K562 (cell line): Measurements from ENCODE around the gene HGFAC. TPM values are rescaled to one million over a fixed set of nuclear protein-coding genes. Genes with fewer than 3 reads are reported as not detected.

Experiments used
- ATAC-seq: fragments of 200-7000 bp; cut with Tn5 transposase; 3 replicates; pipeline ENCODE4 v1.9.1; 2020; ENCODE audit warnings: moderate library complexity
- BruUV-seq: library from RNA; stranded (reverse); fragments of 400-500 nt; replicated peaks from 2 replicates; lab custom pipeline; 2021; lab: Mats Ljungman, UMichigan
- CTCF ChIA-PET: fragments of 300-600 bp; formaldehyde crosslinking; extraction: SDS; loops from one replicate; lab custom pipeline; 2021; ENCODE audit warnings: low intra/inter-chr PET ratio; lab: Yijun Ruan, JAX
- POLR2A ChIA-PET: fragments of 300-600, 350-650 bp; sonication (Branson Sonifier 250); formaldehyde crosslinking; extraction: SDS; loops from one replicate; lab custom pipeline; 2021; ENCODE audit warnings: antibody characterized with exemption, inconsistent platforms; lab: Yijun Ruan, JAX
- DNase-seq, 4 experiments: peaks; one replicate each; pipeline versions ENCODE4 v3.0.0 to v3.0.0-alpha.2; 2011 to 2018; ENCODE audit warnings: low spot score in 3 of 4, mixed read lengths in 3 of 4; ENCODE audit errors: extremely low read depth in 1 of 4
- FAIRE-seq: peaks from 2 replicates; lab custom pipeline; 2011; peaks lifted over from hg19 to GRCh38; lab: Jason Lieb, UNC
- H2AFZ ChIP-seq: 2 replicates; pipeline ENCODE4 v1.6.0; 2011; ENCODE audit warnings: low read depth, low read length, control low read depth, inconsistent platforms
- H3K27ac ChIP-seq: fragments of 200-600 bp; 3 replicates; pipeline ENCODE4 v1.8.0; 2011; ENCODE audit warnings: low read depth, mild to moderate bottlenecking, control low read depth, inconsistent platforms, low read length, moderate library complexity, mixed read lengths; ENCODE audit errors: extremely low read depth
- H3K27me3 ChIP-seq, 2 experiments: fragments of 300-600 bp in 1 of 2; 2 replicates in 1 of 2; 3 replicates in 1 of 2; pipeline versions ENCODE4 v1.6.0 to v1.8.0; 2011; ENCODE audit warnings: inconsistent platforms in 2 of 2, low read length in 2 of 2, mild to moderate bottlenecking in 1 of 2, mixed read lengths in 1 of 2, moderate library complexity in 1 of 2; ENCODE audit not compliant: control insufficient read depth in 2 of 2, insufficient read depth in 2 of 2
- H3K36me3 ChIP-seq: fragments of 300-600 bp; 3 replicates; pipeline ENCODE4 v1.8.0; 2011; ENCODE audit warnings: mild to moderate bottlenecking, low read length, inconsistent platforms; ENCODE audit not compliant: control insufficient read depth, insufficient read depth
- H3K4me1 ChIP-seq, 2 experiments: fragments of 200-600 bp in 1 of 2; replicated peaks in 1 of 2; 2 replicates in 1 of 2; 3 replicates in 1 of 2; pipeline versions ENCODE4 v1.5.1 to v1.8.0; 2011; ENCODE audit warnings: inconsistent platforms in 2 of 2, low read length in 2 of 2, mild to moderate bottlenecking in 1 of 2, mixed read lengths in 1 of 2, moderate library complexity in 1 of 2; ENCODE audit not compliant: control insufficient read depth in 2 of 2, insufficient read depth in 2 of 2
- H3K4me2 ChIP-seq: 2 replicates; pipeline ENCODE4 v1.6.1; 2011; ENCODE audit warnings: low read length, control low read depth, inconsistent platforms, mixed read lengths; ENCODE audit not compliant: insufficient read depth
- H3K4me3 ChIP-seq: fragments of 200-600 bp; sonication (generic), shearing (Covaris generic); 2 replicates; pipeline ENCODE4 v1.5.1; 2016; ENCODE audit warnings: control low read depth, inconsistent platforms
- H3K79me2 ChIP-seq: fragments of 200-600 bp; 3 replicates; pipeline ENCODE4 v1.8.0; 2011; ENCODE audit warnings: low read length, inconsistent platforms; ENCODE audit not compliant: control insufficient read depth, insufficient read depth
- H3K9ac ChIP-seq, 2 experiments: 2 replicates each; pipeline versions ENCODE4 v1.6.0 to v1.6.1; 2011; ENCODE audit warnings: low read depth in 2 of 2, low read length in 2 of 2, control low read depth in 1 of 2, inconsistent platforms in 1 of 2, mild to moderate bottlenecking in 1 of 2, mixed read lengths in 1 of 2; ENCODE audit not compliant: insufficient read depth in 1 of 2
- H3K9me1 ChIP-seq: one replicate; pipeline ENCODE4 v1.6.0; 2011; ENCODE audit warnings: inconsistent platforms, mild to moderate bottlenecking, low read length, moderate library complexity; ENCODE audit not compliant: control insufficient read depth, insufficient read depth
- H3K9me3 ChIP-seq: replicated peaks from 2 replicates; pipeline ENCODE4 v1.5.1; 2011; ENCODE audit warnings: low read depth, low read length, inconsistent platforms; ENCODE audit not compliant: control insufficient read depth, insufficient read depth
- H4K20me1 ChIP-seq: replicated peaks from 2 replicates; pipeline ENCODE4 v1.6.1; 2011; ENCODE audit warnings: low read length, inconsistent platforms, mixed read lengths; ENCODE audit not compliant: control insufficient read depth, insufficient read depth
- C11orf30 ChIP-seq: fragments of 450-650 bp; IDR thresholded peaks from 2 replicates; pipeline ENCODE4 v1.6.1; 2016; ENCODE audit warnings: low read depth, mild to moderate bottlenecking
- FOXK2 ChIP-seq, 2 experiments: fragments of 450-650 bp; IDR thresholded peaks in 1 of 2; conservative IDR thresholded peaks in 1 of 2; 2 replicates each; pipeline ENCODE4 v1.6.1; 2016; ENCODE audit warnings: low read depth in 2 of 2, mild to moderate bottlenecking in 1 of 2
- KLF13 ChIP-seq: fragments of 450-650 bp; IDR thresholded peaks from 2 replicates; pipeline ENCODE4 v1.6.1; 2016; ENCODE audit warnings: missing genetic modification characterization, low read depth, mild to moderate bottlenecking, missing compliant biosample characterization, moderate library complexity, borderline replicate concordance
- MAFG ChIP-seq: fragments of 450-650 bp; conservative IDR thresholded peaks from 2 replicates; pipeline ENCODE4 v1.6.1; 2016; ENCODE audit warnings: missing genetic modification characterization, missing compliant biosample characterization
- MAFK ChIP-seq: IDR thresholded peaks from 2 replicates; pipeline ENCODE4 v1.6.1; 2011; ENCODE audit warnings: low read length, improper control_type of control experiment
- MYNN ChIP-seq, 2 experiments: sonication (generic); formaldehyde crosslinking in 1 of 2; IDR thresholded peaks; 2 replicates each; pipeline versions ENCODE4 v1.5.0 to v1.6.1; 2016 to 2020; ENCODE audit warnings: antibody characterized with exemption in 1 of 2, missing genetic modification reagents in 1 of 2
- ZNF316 ChIP-seq: fragments of 450-650 bp; IDR thresholded peaks from 2 replicates; pipeline ENCODE4 v1.6.1; 2016
- ZNF699 ChIP-seq: fragments of 250-450 bp; sonication (Bioruptor Pico); IDR thresholded peaks from 2 replicates; pipeline ENCODE4 v1.8.0; 2021; ENCODE audit warnings: mild to moderate bottlenecking, moderate library complexity; ENCODE audit not compliant: insufficient replicate concordance
- WGBS: fragments of 100-300 bp; shearing (Covaris generic); methylation state at CpG from one replicate; pipeline ENCODE4 v1.1.6; 2016; ENCODE audit warnings: low coverage, mixed read lengths; ENCODE audit not compliant: insufficient coverage; ENCODE audit errors: missing lambda C conversion rate; 5-methylcytosine and 5-hydroxymethylcytosine counted together
- in situ Hi-C: fragments of 300-500 bp; cut with MboI; formaldehyde crosslinking; loops from 4 replicates; pipeline ENCODE4 v1.15.0; 2018; ENCODE audit warnings: inconsistent platforms, mixed read lengths
- intact Hi-C: fragments of 100-400 bp; cut with micrococcal nuclease; formaldehyde crosslinking; loops from 2 replicates; pipeline ENCODE4 v1.14.2; 2022
- polyA plus RNA-seq, 8 experiments: library from polyadenylated mRNA; depleted of rRNA in 4 of 8; stranded (reverse) in 5 of 8; unstranded in 3 of 8; fragments of >200 nt; fragmentation: Nextera tagmentation in 2 of 8; fragmentation: Illumina TruSeq in 1 of 8; extraction: Ambion mirVana in 2 of 8; extraction: Trizol in 1 of 8; gene quantifications; 2 replicates each; pipeline versions ENCODE4 v1.2.1 to v1.2.3, GENCODE V29; 2011 to 2014; ENCODE audit warnings: inconsistent platforms in 1 of 8, missing spikeins in 1 of 8
- total RNA-seq, 7 experiments: library from RNA; depleted of rRNA in 6 of 7; stranded (reverse); fragments of >200 nt in 6 of 7; fragmentation: Illumina TruSeq in 2 of 7; extraction: Trizol in 2 of 7; gene quantifications; 2 replicates each; pipeline versions ENCODE4 v1.2.1 to v1.2.3, GENCODE V29; 2011 to 2021; ENCODE audit warnings: low replicate concordance in 1 of 7

Gene HGFAC
- total and polyA plus RNA-seq, 9 of the 15 experiments (the other 6 are each of a cell fraction or from before 2014, with no cell fraction given), result 0.13 TPM; not detected in 8

DNA sequence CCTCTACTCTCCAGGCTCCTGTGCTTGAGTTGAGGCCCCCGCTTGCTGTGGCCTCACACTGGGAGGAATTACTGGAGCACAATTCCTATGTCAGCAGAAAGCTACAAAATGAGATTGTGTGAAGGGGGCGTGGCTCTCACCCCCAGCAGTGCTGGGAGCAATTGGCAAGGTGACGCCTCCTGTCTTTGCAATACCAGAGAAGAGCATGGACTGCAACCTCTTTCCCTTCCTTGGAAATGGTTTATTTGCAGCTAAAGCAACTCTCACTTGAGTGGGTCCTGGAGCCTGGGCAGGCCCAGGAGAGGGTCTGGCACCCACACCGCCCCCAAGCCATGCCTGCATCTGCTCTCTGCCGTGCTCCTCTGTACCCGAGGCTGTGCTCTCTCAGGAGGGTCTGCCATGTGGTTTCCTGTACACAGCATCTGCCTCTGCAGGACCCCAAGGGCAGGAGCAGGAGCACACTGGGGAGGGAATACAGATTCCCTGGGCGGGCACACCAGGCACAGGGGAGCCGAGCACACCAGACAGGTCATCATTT is 32.9 kb upstream of the HGFAC start:
- FAIRE-seq (peak; percentile 15), DNase-seq (no peak), ATAC-seq (no peak; the same call in 2 of the 3 replicates)
- WGBS, result 11% methylated on average over 8 of the region's 8 CpGs
- Histone ChIP-seq H3K9me1 (peaks cover 5% of the 10 kb centered on the region), H3K36me3 (no peaks in the 10 kb centered on the region), H3K9ac (0 out of 4 replicates have a peak overlapping the region, but pooled peaks of 1 of the 2 experiments have one; percentile 27), H3K4me2 (no peak overlapping the region), H2AFZ (no peak overlapping the region), H4K20me1 (peaks cover 29% of the 10 kb centered on the region), H3K79me2 (no peaks in the 10 kb centered on the region), H3K27ac (no peak overlapping the region), H3K9me3 (no peaks in the 10 kb centered on the region), H3K4me1 (peaks cover 0 to 12% of the 10 kb centered on the region in 2 experiments; a peak in 1 of 5 replicates), H3K27me3 (peaks cover 56 to 91% of the 10 kb centered on the region in 2 experiments), H3K4me3 (no peak overlapping the region)
- BruUV-seq, result no TSS peak
- in situ Hi-C loops, result no loop called here
- intact Hi-C loops, result no loop called here
- CTCF ChIA-PET, result no interaction called here
- no peak for TF ChIP-seq FOXK2 (conservative IDR thresholded peaks at IDR 0.05 in 1 of 2, IDR thresholded peaks at IDR 0.05 in 1 of 2; ENCODE audit: low read depth in 2 of 2)
- 0 out of 2 replicates have a peak, but pooled peaks have one; percentile 12 for TF ChIP-seq MAFK
- peak; percentile 47; the same call in 1 of the 2 replicates for TF ChIP-seq C11orf30
- no peak for TF ChIP-seq MYNN (IDR thresholded peaks at IDR 0.05)
- no peak for TF ChIP-seq MYNN (CRISPR knock-in tag; IDR thresholded peaks at IDR 0.05)
- TF ChIP-seq KLF13 (tag), result peak; percentile 10; the same call in 1 of the 2 replicates
- 0 out of 2 replicates have a peak, but pooled peaks have one; percentile 22 for TF ChIP-seq ZNF316
- TF ChIP-seq ZNF699 (CRISPR knock-in tag), result no peak
- TF ChIP-seq MAFG, result 0 out of 2 replicates have a peak, but pooled peaks have one; percentile 25
- POLR2A ChIA-PET, result no interaction called here
